Measurements from ENCODE around the gene NOS1AP.

The NOS1AP gene

GRCh38 chr1:162240577-162240976 lies 171.1 kb downstream of the NOS1AP start:
- in situ Hi-C loops (cut with MboI; ENCODE audit: low sequenced_read_pairs): no loop called here

DNA sequence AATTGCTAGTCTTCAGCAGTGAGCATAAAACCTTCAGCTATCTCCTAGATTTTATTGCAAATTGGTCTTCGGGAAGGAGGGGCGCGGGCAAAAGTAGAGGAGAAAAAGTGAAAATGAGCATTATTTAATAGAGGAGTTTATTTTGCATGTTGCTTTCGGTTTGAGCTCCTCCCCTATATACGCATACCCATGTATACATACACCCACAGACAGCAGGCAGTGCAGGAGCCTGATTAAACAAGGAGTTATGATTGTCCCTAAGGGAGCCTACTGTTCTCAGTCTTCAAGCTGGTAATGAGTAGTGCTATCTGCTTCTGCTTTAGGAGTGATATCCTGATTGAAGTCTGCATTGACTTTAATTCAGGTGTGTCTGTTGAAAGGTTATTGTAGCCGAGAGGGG lies 173.3 kb downstream of the NOS1AP start:
- in situ Hi-C loops (cut with MboI; ENCODE audit: low sequenced_read_pairs): no loop called here

DNA sequence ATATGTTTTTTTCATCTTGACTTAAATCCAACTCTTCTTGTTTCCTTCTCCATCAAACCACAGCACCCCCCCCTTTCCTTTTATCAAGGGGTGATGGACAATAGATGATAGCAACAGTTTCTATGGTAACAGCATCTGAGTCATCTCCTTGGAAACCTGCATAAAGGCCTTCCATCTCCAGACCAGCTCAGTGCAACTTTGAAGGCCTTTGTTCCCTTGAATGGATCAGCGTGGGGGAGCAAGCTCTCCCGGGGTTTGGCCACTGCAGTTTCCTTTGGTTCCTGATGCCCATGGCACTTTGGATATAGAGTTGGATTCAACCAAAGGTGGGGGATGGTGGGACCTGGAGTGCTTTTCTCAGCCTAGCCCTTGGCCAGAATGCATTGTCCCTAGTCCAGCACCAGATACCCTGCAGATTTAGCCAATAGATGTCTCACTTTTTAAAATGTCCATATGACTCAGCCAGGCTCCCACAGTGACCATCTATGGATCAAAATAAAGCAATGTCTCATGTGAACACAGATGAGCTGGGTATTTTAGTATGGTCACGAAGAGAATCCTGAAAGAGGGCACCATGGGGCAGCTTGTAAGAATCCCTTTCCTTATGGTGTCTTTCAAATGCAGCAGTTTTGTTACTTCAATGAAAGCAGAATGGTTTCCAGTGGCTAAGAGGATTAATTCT lies 179.5 kb downstream of the NOS1AP start:
- in situ Hi-C loops (cut with MboI; ENCODE audit: low sequenced_read_pairs): no loop called here

DNA sequence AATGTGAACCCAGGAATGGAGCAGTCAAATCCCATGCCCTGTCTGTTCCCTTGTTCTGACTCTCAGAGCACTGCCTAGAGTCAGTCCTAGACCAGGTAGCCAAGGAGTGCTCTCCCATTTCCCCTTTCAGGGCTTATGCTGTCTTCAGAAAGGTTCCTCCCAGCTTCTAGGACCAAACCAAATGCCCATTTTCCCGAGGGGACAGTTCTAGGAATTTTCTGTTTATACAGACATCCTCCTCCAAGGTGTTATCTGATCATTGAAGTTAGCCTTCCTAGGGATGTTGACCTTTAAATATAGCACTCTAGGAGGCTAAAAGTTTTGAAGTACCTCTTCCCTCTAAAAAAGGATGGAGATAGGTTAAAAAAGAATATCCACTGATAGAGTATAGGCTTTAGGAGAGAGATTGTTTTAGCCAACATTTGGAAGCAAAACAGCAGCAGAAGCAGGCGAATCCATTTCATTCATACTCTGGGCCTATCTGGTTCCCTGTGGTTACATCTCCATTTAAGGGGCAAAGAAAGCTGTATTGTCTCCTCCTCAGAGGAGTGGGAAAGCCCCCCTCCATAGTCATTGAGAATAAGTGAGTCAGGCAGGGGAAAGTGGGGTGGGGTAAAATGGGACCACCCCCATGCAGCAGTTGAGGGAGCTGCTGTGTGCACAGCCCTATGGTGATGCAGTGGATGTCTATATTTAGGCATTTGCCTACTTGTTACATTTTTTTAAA lies 180.7 kb downstream of the NOS1AP start:
- in situ Hi-C loops (cut with MboI; ENCODE audit: low sequenced_read_pairs): loop anchor here (25.0 kb wide), 1 partner anchor 463 kb away; no protein-coding TSS in a partner anchor

DNA sequence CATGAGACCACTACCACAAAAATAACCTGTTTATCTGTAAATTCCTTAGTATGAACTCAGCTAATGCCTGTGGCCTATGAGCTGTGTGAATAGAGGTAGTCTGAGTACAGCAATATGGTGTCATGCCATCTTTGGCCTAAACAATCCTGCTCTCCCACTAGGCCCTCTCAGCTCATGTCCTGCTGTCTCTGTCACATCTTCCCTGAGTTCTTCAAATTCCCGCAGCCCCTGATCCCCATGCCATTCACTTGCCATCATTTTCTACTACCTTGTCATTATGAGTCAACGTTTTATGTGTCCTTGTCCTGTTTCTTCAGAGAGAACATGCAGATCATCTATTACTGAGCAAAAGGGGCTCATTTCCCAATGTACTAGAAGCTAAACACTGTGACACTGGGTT lies 181.6 kb downstream of the NOS1AP start:
- in situ Hi-C loops (cut with MboI; ENCODE audit: low sequenced_read_pairs): loop anchor here (25.0 kb wide), 1 partner anchor 464 kb away; no protein-coding TSS in a partner anchor

DNA sequence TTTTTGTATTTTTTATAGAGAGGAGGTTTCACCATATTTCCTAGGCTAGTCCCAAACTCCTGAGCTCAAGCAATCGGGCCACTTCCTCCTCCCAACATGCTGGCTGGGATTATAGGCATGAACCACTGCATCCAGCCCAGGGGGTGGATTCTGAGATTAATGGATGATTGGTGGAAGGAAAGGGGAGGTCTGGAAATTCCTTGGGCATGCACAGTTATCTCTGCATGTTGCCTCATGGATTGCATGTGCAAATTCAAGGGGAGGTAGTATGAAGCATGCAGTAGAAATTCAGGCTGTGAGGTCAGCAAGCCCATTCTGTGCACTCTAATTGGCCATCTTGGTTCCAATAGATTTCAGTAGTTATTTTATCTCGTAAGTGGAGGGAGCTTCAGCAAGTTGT lies 182.7 kb downstream of the NOS1AP start:
- in situ Hi-C loops (cut with MboI; ENCODE audit: low sequenced_read_pairs): loop anchor here (25.0 kb wide), 1 partner anchor 465 kb away; no protein-coding TSS in a partner anchor

- in situ Hi-C loops (cut with MboI; ENCODE audit: low sequenced_read_pairs): loop anchor here (25.0 kb wide), 1 partner anchor 466 kb away; no protein-coding TSS in a partner anchor
Measured at GRCh38 chr1:162253790-162254189, 184.3 kb downstream of the NOS1AP start.

- in situ Hi-C loops (cut with MboI; ENCODE audit: low sequenced_read_pairs): loop anchor here (25.0 kb wide), 1 partner anchor 469 kb away; no protein-coding TSS in a partner anchor
Measured at GRCh38 chr1:162256287-162256686, 186.8 kb downstream of the NOS1AP start.

- in situ Hi-C loops (cut with MboI; ENCODE audit: low sequenced_read_pairs): loop anchor here (25.0 kb wide), 1 partner anchor 471 kb away; no protein-coding TSS in a partner anchor
Measured at GRCh38 chr1:162258394-162258793, 188.9 kb downstream of the NOS1AP start.

GRCh38 chr1:162259894-162260455 lies 190.5 kb downstream of the NOS1AP start:
- in situ Hi-C loops (cut with MboI; ENCODE audit: low sequenced_read_pairs): loop anchor here (25.0 kb wide), 1 partner anchor 473 kb away; no protein-coding TSS in a partner anchor

- in situ Hi-C loops (cut with MboI; ENCODE audit: low sequenced_read_pairs): loop anchor here (25.0 kb wide), 1 partner anchor 477 kb away; no protein-coding TSS in a partner anchor
Measured at GRCh38 chr1:162264108-162264507, 194.6 kb downstream of the NOS1AP start.

DNA sequence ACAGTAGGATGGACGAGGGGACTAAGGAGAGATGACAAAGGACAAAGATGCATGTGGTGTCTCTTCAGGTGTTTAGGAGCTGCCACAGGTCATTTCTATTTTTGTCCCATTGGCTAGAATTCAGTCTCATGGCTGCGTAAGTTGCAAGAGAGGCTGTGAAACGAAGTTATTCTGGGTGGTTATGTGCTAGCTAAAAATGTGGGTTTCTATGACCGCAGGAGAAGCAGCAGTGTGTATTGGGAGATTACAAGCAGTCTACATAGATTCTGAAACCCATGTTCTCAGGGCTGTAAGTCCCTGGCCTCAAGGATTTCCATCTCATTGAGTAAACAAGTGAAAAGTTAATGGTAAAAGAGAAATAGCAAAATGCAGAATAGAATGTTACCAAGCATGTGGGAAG lies 196.5 kb downstream of the NOS1AP start:
- in situ Hi-C loops (cut with MboI; ENCODE audit: low sequenced_read_pairs): loop anchor here (25.0 kb wide), 1 partner anchor 479 kb away; no protein-coding TSS in a partner anchor

DNA sequence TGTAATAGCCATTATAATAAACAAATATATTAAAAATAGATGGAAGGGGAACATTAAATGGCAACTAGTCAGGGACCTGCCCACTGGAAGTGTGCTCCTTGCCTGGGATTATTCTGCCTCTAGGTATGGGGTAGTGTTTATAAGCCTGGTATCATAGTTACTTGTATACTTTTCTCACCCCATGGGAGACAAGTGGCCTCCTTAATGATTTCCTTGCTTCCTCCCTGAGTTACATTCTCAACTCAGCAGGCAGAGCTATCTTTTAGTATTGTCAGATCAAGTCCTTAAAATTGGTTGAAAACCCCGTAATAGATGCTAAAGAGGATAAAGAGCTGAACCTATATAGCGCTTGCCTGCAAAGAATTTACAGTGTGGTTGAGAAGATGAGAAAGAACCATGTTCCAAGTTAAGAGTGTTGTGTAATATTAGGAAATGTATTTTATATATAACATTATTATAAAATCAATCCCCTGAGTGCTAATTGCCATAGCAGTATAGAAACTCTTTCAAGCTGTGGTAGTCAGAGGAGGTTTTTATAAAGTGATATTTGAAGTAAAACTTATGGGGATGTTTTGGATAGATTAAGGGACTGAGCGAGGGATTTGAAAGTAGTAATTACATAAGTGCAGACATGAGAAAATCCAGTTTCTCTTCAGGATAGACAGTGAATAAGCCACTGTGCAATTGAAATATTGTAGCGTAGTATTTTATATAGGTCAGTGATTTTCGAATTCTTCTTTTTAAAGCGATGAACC lies 200.7 kb downstream of the NOS1AP start:
- in situ Hi-C loops (cut with MboI; ENCODE audit: low sequenced_read_pairs): loop anchor here (25.0 kb wide), 1 partner anchor 483 kb away; no protein-coding TSS in a partner anchor

DNA sequence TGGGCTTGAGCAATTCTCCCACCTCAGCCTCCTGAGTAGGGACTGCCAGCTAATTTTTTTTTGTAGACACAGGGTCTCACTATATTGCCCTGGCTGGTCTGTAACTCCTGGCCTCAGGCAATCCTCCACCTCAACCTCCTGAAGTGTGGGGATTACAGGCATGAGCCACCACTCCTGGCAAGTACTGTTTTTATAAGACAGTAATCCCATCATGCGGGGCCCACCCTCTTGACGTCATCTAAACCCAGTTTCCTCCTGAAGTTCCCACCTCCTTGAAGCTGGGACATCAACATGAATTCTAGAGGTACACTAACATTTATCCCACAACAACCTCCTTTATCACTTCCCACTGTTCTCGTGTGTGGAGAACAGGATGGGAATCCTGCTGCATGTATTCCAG lies 202.5 kb downstream of the NOS1AP start:
- in situ Hi-C loops (cut with MboI; ENCODE audit: low sequenced_read_pairs): loop anchor here (25.0 kb wide), 1 partner anchor 485 kb away; no protein-coding TSS in a partner anchor

GRCh38 chr1:162272419-162272818 lies 202.9 kb downstream of the NOS1AP start:
- in situ Hi-C loops (cut with MboI; ENCODE audit: low sequenced_read_pairs): loop anchor here (25.0 kb wide), 1 partner anchor 485 kb away; no protein-coding TSS in a partner anchor

DNA sequence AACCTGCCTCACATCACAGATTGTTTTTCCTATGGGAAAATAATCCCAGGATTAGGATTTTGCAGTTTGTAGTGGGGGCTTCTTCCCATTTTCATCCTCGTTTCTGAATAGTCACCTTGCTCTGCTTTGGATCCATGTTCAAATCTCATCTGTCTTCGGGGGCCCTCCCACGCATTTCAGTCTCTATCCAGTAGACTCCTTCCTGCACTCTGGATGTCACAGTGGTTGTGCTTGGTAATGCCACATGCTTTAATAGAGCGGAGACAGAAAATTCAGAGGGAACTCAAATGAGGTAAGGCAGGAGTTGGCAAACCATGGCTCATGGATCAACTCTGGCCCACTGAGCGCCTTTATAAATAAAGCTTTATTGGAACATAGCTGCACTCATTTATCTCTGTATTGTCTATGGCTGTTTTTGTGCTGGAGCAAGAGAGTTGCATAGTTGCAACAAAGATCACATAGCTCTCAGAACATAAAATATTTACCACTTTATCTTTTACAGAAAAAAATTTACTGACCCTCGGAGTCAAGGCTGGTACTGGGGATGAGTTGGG lies 206.2 kb downstream of the NOS1AP start:
- in situ Hi-C loops (cut with MboI; ENCODE audit: low sequenced_read_pairs): no loop called here

DNA sequence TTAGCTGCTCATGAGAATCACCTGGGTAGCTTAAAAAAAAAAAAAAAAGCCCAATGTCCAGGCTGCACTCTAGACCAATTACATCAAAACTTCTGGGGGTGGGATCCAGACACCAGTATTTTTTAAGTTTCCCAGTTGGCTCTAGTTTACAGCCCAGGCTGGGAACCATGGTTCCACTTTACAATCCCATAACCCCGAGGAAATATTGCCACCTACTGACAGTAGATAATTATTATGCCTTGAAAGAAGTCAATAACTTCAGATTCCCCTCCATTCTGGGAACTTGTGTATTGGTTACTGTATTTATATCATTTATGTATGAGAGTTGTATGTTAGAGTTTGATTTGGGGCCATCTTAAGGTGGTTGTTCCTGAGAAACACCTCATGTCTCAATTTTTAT lies 207.0 kb downstream of the NOS1AP start:
- in situ Hi-C loops (cut with MboI; ENCODE audit: low sequenced_read_pairs): no loop called here

GRCh38 chr1:162279136-162279498 lies 209.6 kb downstream of the NOS1AP start:
- in situ Hi-C loops (cut with MboI; ENCODE audit: low sequenced_read_pairs): no loop called here

GRCh38 chr1:162281426-162281825 lies 211.9 kb downstream of the NOS1AP start:
- in situ Hi-C loops (cut with MboI; ENCODE audit: low sequenced_read_pairs): no loop called here

DNA sequence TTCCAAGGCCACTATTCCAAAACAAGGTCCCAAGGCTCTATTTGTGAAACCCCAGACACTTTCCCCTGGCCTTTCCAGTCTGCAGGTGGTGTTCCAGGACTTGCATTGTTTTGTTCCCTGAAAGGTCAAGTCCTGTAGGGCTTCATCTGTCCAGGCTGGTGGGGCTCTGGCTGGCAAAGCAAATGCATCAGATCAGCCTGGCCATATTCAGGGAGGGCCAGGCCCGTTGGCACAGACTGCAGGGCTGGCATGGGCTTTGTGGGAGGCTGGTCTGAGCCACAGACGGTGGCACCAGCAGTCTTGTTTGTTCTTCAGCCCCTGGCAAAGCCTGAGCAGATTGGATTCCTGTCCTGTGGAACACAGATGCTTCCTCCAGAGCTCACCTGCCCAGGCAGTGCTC lies 214.2 kb downstream of the NOS1AP start:
- in situ Hi-C loops (cut with MboI; ENCODE audit: low sequenced_read_pairs): no loop called here

All from HL-60/S4 treated with retinoic acid at 250 ng/mL for 4 days and 3 days (cell line).